ENCODE data around the gene MLLT3. TPM values are rescaled to one million over a fixed set of nuclear protein-coding genes. Genes with fewer than 3 reads are reported as not detected.

Gene MLLT3
- total RNA-seq, 4 donors from 2014 or later = 10.8 to 17.5 (median 12.4) TPM

DNA sequence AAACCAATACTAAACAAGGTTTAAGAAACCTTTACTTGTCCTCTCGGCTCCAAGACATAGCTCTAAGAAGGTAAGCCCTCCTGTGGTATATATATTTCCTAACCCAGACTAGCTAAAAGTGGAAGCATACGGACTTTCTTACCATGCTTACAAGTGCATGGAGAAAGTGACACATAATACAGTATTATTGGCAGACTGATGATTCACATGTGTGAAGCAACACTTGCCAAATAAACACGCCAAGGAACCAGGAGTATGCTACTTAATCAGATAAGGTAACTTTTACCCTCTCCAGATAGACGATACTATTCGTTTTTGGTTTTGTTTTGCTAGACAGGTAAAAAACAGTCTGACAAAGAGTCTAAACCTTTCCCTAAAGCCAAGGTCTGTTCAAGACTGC, 264.1 kb downstream of the MLLT3 start:
- DNase-seq (ENCODE audit: low spot score in 2 of 2) = no peak
- TF ChIP-seq EP300 (IDR thresholded peaks at IDR 0.05) (no peak), POLR2AphosphoS5 (IDR thresholded peaks at IDR 0.05) (no peak), CTCF (IDR thresholded peaks at IDR 0.05) (no peak), POLR2A (IDR thresholded peaks at IDR 0.05) (no peak)
- Histone ChIP-seq H3K4me1 (peaks cover 30% of the 10 kb centered on the region), H3K27me3 (no peaks in the 10 kb centered on the region), H3K36me3 (peaks cover 11% of the 10 kb centered on the region), H3K27ac (no peak overlapping the region), H3K9me3 (no peaks in the 10 kb centered on the region), H3K4me3 (no peak overlapping the region)
- 42% methylated on average over 5 of the region's 5 CpGs for WGBS

GRCh38 chr9:20357037-20357432, 265.3 kb downstream of the MLLT3 start:
- Histone ChIP-seq H3K4me3 (peak overlapping the region; percentile 15), H3K4me1 (peaks cover 30% of the 10 kb centered on the region), H3K36me3 (peaks cover 14% of the 10 kb centered on the region), H3K27ac (no peak overlapping the region), H3K27me3 (no peaks in the 10 kb centered on the region), H3K9me3 (no peaks in the 10 kb centered on the region)
- TF ChIP-seq EP300 (IDR thresholded peaks at IDR 0.05) (no peak), POLR2AphosphoS5 (IDR thresholded peaks at IDR 0.05) (no peak), POLR2A (IDR thresholded peaks at IDR 0.05) (no peak), CTCF (IDR thresholded peaks at IDR 0.05) (no peak)
- no peak for DNase-seq (ENCODE audit: low spot score in 2 of 2)
- 41% methylated on average over 2 of the region's 2 CpGs for WGBS

DNA sequence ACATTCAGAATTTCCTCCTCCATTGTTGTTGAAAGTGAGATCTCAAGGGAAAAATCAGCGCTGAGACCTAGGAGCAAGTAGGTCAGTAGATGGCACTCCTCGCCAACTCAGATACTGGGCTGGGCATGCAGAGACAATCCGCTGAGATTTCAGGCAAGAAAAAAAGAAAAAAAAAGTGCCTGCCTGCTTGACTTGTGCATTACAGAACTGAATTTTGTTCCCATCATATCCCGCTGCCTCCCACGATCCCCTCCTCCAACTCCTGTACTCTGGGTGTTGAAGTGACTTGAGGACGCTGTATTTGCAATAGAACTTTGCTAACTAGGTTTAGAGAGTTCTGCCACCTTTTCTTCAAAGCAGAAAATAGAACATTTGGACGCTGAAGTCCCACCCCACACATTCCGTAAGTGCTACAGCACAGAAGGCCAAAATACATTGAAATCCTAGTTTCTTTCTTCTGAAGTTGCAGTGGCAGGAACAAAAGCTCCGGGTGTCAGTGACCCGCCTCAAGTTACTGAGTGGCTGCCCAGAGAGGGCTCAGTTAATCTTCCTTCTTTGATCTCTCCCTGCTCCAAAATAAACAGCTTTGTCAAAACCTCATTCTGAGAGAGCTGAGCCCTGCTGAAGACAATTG, 265.8 kb downstream of the MLLT3 start:
- Histone ChIP-seq H3K27me3 (no peaks in the 10 kb centered on the region), H3K9me3 (no peaks in the 10 kb centered on the region), H3K4me3 (peak overlapping the region; percentile 15), H3K4me1 (peaks cover 30% of the 10 kb centered on the region), H3K36me3 (peaks cover 14% of the 10 kb centered on the region), H3K27ac (peak overlapping the region; percentile 39)
- WGBS = 10% methylated on average over 10 of the region's 10 CpGs
- no peak for DNase-seq (ENCODE audit: low spot score in 2 of 2)
- peak in 1 of 2 donors; percentile 45 for TF ChIP-seq CTCF (IDR thresholded peaks at IDR 0.05)
- no peak for TF ChIP-seq EP300 (IDR thresholded peaks at IDR 0.05)
- TF ChIP-seq POLR2AphosphoS5 (IDR thresholded peaks at IDR 0.05) = no peak

GRCh38 chr9:20355022-20355421, 267.3 kb downstream of the MLLT3 start:
- peaks cover 7% of the 10 kb centered on the region for H3K36me3 ChIP-seq
- no peaks in the 10 kb centered on the region for H3K9me3 ChIP-seq
- DNase-seq (ENCODE audit: low spot score in 2 of 2) = no peak
- TF ChIP-seq CTCF (IDR thresholded peaks at IDR 0.05) (no peak), POLR2A (IDR thresholded peaks at IDR 0.05) (no peak), EP300 (IDR thresholded peaks at IDR 0.05) (no peak), POLR2AphosphoS5 (IDR thresholded peaks at IDR 0.05) (no peak)
- 49% methylated on average over 2 of the region's 2 CpGs for WGBS
- H3K4me3 ChIP-seq = no peak overlapping the region
- no peaks in the 10 kb centered on the region for H3K27me3 ChIP-seq
- peaks cover 30% of the 10 kb centered on the region for H3K4me1 ChIP-seq
- no peak overlapping the region for H3K27ac ChIP-seq

GRCh38 chr9:20353931-20354652, 268.2 kb downstream of the MLLT3 start:
- peaks cover 30% of the 10 kb centered on the region for H3K4me1 ChIP-seq

More at GRCh38 chr9:20353931-20354652, 268.2 kb downstream of the MLLT3 start:
- Histone ChIP-seq H3K4me3 (no peak overlapping the region), H3K9me3 (no peaks in the 10 kb centered on the region), H3K36me3 (peaks cover 7% of the 10 kb centered on the region), H3K27ac (no peak overlapping the region), H3K27me3 (no peaks in the 10 kb centered on the region)
- 71% methylated on average over 5 of the region's 5 CpGs for WGBS
- TF ChIP-seq EP300 (IDR thresholded peaks at IDR 0.05) (no peak), POLR2AphosphoS5 (IDR thresholded peaks at IDR 0.05) (no peak), CTCF (IDR thresholded peaks at IDR 0.05) (no peak), POLR2A (IDR thresholded peaks at IDR 0.05) (no peak)
- no peak for DNase-seq (ENCODE audit: low spot score in 2 of 2)

All from suprapubic skin (tissue), 4 donors.